GM23248 (cell line): Measurements from ENCODE around the gene ELK1.

Experiments used
- EZH2 ChIP-seq: fragments of 200-600 bp; sonication (generic); IDR thresholded peaks from 2 replicates; pipeline ENCODE4 v1.6.1; 2018; ENCODE audit warnings: antibody characterized with exemption, mild to moderate bottlenecking; ENCODE audit not compliant: insufficient read depth, poor library complexity, severe bottlenecking
- EZH2phosphoT487 ChIP-seq: fragments of 200-600 bp; sonication (generic); IDR thresholded peaks from 2 replicates; pipeline ENCODE4 v1.6.1; 2018; ENCODE audit warnings: antibody characterized with exemption, moderate library complexity, mild to moderate bottlenecking, low read depth; ENCODE audit not compliant: insufficient read depth

DNA sequence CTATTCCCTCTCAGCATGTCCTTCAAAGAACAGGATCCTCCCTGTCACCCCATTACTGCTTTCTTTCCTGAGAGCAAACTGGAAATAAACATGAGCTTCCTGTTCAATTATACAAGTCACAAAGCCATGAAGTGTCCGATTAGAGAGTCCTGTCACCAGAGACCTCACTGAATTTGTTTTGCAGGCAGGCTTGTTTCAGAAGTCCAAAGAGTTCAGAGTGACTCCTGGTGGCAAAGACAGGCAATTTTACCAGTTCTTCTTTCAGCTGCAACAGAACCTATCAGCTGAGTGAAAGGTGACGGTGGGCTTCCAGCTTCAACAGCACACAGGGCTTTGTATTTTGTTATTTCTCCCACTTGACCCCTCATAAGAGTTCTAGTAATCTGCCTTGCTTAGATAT is 6.4 kb downstream of the ELK1 start:
- TF ChIP-seq EZH2phosphoT487 (no peak), EZH2 (no peak)
